GM18508 (cell line): ENCODE measurements around the gene SLC26A2.
A peak's percentile ranks its signal among the peaks of the same experiment; 100 is the strongest.

Experiments used
- ATAC-seq: cut with Tn5 transposase; IDR thresholded peaks from one replicate; pipeline ENCODE4 v1.9.1; 2021; ENCODE audit warnings: moderate number of reproducible peaks; ENCODE audit not compliant: insufficient read depth, unreplicated experiment

Gene SLC26A2

DNA sequence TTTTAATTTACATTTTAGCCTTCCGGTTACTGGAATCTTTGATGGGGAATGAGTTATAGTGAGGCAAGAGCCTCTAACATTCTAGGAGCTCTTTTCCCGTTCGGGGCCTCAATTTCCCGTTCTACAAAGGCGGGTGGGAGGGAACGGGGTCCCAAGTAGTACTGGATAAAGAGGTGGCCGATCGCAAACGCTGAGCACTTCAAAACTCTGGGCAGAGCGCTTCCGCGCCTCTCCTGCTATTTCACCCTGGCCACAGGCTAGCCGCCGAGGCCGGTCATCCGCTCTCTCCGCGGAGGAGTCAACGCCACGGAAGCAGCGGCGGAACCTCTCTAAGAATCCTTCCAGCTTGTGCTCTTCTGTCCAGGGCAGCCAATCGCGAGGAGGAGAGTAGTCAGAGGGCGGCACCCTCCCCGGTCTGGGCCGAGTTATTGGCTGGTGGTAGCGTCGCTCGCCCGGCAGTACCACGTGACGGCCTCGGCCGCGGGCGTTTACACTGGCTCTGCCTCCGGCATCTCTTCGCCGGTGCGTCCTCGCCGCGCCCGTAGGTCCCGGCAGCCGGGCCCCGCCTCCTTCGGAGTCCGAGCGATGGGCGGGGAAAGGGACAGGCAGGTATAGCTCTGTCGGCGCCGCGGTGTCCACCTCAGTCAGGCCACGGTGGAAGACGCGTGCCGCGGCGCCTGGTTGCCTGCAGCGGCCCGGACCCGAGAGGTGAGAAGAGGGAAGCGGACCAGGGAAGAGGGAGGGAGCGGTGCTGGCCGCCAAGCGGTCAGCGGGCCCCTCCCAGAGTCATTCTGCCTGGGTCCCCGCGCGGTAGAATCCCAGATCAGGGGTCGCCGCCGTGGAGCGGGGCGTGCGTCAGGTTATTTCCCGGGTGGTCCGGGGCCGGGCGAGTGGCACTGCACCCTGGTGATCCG, at the start of gene SLC26A2:
TSS of gene SLC26A2 (plus strand) at position 487 of the 914 bp plus-strand sequence. CDS start 16,895 bp downstream, outside the sequence.
- peak; percentile 98 for ATAC-seq

- ATAC-seq, result no peak
Measured at GRCh38 chr5:149911031-149911430, 49.5 kb upstream of the SLC26A2 start.

DNA sequence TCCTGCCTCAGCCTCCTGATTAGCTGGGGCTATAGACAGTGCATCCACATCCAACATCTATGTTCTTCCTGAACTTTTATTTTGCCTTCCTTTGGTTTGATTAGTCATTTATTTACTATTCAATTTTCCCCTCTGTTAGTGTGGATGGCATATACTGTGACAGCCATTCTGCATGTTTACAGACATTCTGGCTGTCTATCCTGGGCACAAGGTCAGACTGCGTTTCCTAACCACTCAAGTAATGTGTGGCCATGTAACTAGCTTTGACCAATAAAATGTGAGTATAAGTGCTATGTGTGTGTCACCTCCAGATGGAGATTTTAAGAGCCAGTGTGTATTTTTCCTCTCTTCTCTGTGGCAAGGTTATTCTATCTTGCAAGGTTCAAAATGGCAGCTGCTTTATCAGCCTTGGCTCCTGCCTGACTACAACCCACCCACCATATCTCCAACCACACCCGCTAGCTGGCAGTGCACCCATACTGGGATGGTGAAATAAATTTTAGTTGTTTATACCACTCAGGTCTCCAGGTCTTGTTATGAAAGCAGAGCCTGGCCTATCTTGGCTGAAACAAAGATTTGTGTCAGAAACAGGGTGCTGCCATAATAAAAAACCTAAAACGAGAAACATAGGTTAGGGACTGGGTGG, 48.2 kb upstream of the SLC26A2 start:
- ATAC-seq, result no peak

GRCh38 chr5:149913436-149914419, 46.8 kb upstream of the SLC26A2 start:
- no peak for ATAC-seq

GRCh38 chr5:149915392-149916260, 44.9 kb upstream of the SLC26A2 start:
- ATAC-seq, result no peak

DNA sequence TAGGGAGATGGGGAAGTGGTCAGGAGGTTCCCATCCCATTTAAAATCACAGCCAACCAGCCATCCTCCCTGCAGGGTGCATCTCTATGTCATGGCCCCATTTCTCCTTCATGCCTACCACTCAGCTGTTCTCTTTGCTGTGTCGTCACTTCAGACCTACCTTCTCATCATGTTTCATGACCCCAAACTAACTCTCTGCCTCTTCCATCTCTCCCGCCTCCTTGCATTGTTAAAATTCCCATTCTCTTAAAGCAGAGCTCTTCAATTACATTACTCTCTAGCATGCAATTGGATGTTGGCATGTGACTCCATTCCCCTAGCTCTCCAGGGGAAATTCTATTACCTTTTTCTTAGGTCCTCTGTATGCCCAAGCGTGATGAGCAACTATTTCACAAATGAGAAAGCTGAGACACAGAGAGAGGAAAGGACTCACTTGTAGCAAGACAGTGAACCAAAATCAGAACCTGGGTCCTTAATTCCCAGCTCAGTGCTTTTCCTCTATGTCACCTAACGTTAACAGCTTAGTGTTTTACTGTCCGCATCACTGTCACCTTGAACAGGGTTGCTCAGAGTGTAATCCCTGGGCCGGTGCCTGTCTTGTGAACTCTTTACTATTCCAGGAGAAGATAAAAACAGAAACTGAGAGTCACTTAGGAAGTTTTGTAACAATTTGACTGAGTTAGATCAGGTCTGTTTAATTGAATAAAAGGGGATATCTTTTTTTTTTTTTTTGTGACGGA, 44.1 kb upstream of the SLC26A2 start:
- no peak for ATAC-seq

- no peak for ATAC-seq
Measured at GRCh38 chr5:149917073-149917676, 43.4 kb upstream of the SLC26A2 start.

- ATAC-seq, result no peak
Measured at GRCh38 chr5:149921597-149921996, 39.0 kb upstream of the SLC26A2 start.

DNA sequence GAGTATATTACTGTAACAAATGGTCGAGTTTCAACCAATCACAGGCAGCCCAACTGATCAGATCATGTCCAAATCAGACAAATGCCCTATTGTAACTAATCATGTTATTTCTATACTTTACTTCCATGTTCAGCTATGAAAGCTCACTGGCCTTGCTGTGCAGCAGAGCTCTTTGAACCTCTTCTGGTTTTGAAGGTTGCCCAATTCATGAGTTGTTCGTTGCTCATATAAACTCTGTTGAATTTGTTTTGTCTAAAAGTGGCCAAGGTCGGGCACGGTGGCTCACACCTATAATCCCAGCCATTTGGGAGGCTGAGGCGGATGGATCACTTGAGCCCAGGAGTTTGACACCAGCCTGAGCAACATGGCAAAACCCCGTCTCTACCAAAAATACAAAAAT, 37.6 kb upstream of the SLC26A2 start:
- ATAC-seq, result no peak

DNA sequence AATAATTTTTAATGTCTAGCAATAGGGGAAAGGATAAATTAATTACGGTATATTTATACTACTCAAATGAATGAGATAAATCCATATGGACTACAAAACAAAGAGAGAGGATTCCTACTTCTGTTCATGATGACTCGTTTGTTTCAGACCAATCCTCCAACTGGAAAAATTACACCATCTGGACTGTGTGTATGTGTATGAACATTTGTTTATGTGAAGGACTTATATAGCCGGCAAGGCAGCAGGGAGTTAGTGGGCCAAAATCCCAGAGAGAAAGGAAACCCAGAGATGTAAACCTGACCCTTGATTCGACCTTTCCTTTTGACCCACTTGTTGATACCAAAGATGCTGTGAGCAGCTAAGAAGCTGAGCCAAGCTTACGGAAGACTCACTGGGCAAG, 36.1 kb upstream of the SLC26A2 start:
- ATAC-seq, result no peak

DNA sequence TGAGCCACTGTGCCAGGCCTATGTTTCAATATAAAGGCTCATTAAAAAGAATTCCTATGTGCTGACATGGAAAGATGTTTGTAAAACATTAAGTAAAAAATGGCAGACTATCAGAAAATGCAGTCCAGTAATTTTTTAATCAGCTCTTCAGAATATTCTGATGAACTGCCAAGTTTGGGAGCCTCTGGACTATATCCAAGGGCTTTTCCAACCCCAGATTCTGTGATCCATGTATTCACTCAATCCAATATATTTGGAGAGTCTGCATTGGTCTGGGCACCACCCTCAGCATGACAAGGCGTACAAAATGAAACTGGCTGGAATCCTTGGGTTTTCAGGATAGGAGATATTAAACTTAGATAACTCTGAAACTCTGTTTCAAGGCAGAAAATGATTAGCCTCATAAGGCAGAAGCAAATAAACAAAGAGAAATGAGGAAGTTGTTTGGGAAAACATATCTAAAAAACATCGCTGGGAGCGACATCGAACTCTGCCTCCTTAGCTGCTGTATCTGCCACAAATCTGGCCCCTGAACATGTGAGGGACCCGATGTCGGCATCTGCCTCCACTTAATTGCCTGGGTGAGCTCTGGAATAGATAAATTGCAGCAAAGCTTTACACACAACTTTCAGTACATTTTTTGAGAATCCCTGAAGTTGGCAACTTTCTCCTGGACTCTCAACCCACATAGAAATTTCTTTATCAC, 30.4 kb upstream of the SLC26A2 start:
- no peak for ATAC-seq

DNA sequence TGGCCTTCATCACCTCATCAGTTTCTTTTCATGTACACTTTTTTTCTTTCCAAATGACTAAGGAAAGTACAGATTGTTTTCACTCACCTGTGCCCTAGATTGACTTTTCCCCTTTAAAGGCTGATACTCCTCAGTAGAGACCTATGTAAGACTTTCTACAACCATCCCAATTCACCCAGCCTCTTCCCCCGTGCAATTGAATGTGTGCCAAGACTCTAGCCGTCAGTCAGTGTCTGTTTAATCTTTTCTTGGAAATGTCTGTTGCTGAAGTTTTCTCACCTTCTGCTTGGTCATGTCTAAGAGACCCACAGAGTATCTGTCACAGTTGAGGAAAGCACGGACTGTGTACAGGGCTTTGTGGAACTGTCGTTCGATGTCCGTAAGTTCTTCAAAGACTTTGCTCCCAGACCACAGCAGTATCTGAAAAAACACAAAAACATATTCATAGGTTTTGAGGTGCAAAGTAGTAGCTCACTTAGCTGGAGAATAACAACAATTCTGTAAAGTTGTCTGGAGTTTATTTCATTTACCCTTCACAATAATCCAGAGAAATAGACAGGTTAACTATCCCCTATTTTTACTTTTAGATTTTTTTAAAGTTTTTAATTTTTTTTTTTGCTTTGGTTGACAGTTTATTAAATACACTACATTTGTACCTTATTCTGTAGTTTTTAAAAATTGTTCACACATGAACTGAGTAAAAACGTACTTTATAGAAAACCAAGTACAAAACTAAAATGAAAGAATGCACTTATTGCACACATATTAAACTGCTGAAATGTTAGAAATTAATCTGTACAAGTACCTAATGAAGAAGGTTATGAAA, 29.6 kb upstream of the SLC26A2 start:
- ATAC-seq, result no peak

- ATAC-seq, result no peak
Measured at GRCh38 chr5:149931992-149932436, 28.5 kb upstream of the SLC26A2 start.

- no peak for ATAC-seq
Measured at GRCh38 chr5:149932445-149933350, 27.9 kb upstream of the SLC26A2 start.

- ATAC-seq, result no peak
Measured at GRCh38 chr5:149935431-149935901, 25.1 kb upstream of the SLC26A2 start.
